Neural progenitor cell (in vitro differentiated cells): Measurements from ENCODE around the gene THSD4.

Experiments
- EZH2 ChIP-seq: fragments of 200-600 bp; sonication (generic); IDR thresholded peaks from 2 replicates; pipeline ENCODE4 v1.6.1; 2017; ENCODE audit warnings: antibody characterized with exemption, mild to moderate bottlenecking, moderate library complexity
- EZH2phosphoT487 ChIP-seq: fragments of 200-600 bp; sonication (generic); IDR thresholded peaks from 2 replicates; pipeline ENCODE4 v1.6.1; 2017; ENCODE audit warnings: antibody characterized with exemption
- TF ChIP-seq, protein P1 (sequence below): fragments of 200-600 bp; sonication (generic); IDR thresholded peaks from 2 replicates; pipeline ENCODE4 v1.5.1; 2017; ENCODE audit warnings: antibody characterized with exemption, mild to moderate bottlenecking

DNA sequence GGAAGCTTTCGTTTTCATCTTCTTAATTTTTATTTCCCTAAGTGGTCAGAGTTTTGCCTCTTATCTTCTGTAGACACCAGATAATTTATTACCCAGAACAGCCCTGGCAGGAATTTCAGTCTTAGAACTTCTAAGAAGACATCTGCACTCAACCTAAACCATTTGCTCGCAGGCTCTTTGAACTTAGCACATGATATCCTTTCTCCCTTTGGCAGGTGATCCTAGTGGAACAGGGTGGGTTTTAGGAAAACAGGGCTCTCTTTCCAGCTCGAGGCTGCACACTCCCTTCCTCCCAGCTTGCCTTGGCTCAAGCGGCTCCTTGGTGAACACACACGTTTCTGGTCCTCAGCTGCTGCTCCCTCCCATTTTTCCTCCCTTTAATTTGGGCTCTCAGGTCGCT is 116.5 kb downstream of the THSD4 start:
- TF ChIP-seq, protein P1, sequence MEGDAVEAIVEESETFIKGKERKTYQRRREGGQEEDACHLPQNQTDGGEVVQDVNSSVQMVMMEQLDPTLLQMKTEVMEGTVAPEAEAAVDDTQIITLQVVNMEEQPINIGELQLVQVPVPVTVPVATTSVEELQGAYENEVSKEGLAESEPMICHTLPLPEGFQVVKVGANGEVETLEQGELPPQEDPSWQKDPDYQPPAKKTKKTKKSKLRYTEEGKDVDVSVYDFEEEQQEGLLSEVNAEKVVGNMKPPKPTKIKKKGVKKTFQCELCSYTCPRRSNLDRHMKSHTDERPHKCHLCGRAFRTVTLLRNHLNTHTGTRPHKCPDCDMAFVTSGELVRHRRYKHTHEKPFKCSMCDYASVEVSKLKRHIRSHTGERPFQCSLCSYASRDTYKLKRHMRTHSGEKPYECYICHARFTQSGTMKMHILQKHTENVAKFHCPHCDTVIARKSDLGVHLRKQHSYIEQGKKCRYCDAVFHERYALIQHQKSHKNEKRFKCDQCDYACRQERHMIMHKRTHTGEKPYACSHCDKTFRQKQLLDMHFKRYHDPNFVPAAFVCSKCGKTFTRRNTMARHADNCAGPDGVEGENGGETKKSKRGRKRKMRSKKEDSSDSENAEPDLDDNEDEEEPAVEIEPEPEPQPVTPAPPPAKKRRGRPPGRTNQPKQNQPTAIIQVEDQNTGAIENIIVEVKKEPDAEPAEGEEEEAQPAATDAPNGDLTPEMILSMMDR: no peak
- TF ChIP-seq EZH2phosphoT487 (no peak), EZH2 (no peak)
